ENCODE results near the gene RALGAPA1.
"Not testable (repeated sequence)": the region's sequence is repeated elsewhere in the genome, so short reads cannot be mapped to it uniquely, and the experiment has no call there.

Gene RALGAPA1

GRCh38 chr14:35696119-35696518, 113.0 kb downstream of the RALGAPA1 start:
- no peak for DNase-seq

GRCh38 chr14:35695647-35696046, 113.4 kb downstream of the RALGAPA1 start:
- no peak for DNase-seq

GRCh38 chr14:35695072-35695471, 114.0 kb downstream of the RALGAPA1 start:
- no peak for DNase-seq

- no peak for DNase-seq
These were observed 120.1 kb downstream of the RALGAPA1 start for GRCh38 chr14:35689000-35689460.

DNA sequence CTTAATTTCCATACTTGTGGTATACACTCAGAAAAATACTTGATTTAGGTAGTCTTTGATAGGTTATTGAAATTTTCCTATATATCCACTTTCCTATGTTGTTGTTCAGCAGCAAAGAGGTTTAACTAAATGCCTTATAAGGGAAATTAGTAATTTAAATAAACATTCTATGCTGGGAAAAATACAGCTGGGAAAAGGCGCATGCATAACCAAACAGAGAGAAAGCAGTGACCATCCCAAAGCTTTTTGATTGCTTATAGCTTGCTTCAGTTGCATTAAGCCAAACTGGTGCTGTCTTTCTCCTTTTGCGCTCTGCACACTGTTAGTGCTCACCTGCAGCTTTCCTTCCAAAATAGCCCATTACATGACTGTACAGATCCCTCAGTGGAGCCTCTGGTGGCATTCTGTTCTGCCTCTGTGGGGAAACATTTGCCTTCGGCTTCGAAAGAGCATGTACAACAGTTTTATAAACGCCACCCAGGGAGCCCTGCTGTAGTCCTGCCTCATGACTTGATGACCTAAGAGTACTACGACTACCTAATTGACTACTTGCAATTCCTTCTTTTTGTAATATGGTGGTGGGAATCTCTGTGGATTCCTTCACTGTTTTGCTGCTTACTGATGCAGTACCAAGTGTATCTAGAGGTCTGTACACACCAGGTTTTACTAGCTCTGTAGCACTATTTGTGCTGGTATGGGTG, 120.8 kb downstream of the RALGAPA1 start:
- DNase-seq, result no peak

DNA sequence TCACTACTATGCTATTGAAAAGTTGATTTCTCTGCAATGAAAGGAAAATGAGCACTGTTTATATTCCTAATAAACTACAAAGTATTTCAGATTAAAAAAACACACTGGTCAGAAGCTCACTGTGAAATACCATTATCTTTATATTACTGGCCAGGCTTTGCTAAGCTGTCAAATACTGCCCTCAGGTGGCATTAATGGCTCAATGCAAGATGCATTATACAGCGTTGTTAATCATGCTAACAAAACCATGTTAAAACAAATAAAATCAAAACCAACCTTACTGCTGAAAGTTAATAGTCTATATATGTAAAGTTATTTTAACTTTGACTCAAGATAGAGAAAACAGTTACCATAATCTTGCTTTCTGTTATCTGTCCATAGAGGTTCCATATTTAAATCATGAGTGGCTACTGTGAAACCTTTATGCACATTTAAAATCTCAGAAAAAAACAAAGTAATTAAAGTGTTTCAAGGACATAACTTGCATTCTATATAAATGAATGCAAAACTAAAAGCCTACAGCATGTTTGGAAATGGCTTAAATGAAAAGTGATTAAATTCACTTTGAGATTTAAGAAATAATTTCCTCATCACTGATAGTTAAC, 121.7 kb downstream of the RALGAPA1 start:
- peak; percentile 12 for DNase-seq

- DNase-seq, result not testable (repeated sequence)
These were observed 125.4 kb downstream of the RALGAPA1 start for GRCh38 chr14:35683688-35684087.

- DNase-seq, result no peak
These were observed 126.3 kb downstream of the RALGAPA1 start for GRCh38 chr14:35682802-35683201.

GRCh38 chr14:35678403-35679028, 130.6 kb downstream of the RALGAPA1 start:
- DNase-seq, result no peak

- no peak for DNase-seq
These were observed 139.3 kb downstream of the RALGAPA1 start for GRCh38 chr14:35669782-35670181.

DNA sequence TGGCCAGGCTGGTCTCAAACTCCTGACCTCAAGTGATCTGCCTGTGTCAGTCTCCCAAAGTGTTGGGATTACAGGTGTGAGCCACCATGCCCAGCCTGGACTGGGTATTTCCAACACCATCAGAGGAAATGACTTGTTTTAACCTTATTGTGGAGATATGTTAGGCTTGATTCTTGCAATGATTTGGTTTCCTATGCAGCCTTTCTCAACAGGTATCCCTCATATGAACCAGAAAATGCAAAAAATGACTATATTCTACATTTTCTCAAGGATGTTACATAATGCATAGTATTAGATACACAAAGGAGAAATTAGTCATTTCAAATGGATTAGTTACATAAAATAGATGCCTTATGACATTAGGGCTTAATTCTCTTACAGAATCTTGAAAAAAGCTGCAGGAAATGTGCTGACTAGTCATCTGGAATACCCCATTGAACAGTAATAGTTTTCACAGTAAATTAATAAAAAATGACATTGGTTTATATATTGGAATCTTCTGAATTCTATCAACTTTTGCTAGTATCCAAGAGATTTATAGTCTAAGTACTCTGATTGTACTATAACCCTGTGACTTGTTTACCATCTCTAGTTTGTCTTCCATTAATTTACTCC, 142.6 kb downstream of the RALGAPA1 start:
- DNase-seq, result no peak

GRCh38 chr14:35661875-35662274, 147.2 kb downstream of the RALGAPA1 start:
- DNase-seq, result no peak

DNA sequence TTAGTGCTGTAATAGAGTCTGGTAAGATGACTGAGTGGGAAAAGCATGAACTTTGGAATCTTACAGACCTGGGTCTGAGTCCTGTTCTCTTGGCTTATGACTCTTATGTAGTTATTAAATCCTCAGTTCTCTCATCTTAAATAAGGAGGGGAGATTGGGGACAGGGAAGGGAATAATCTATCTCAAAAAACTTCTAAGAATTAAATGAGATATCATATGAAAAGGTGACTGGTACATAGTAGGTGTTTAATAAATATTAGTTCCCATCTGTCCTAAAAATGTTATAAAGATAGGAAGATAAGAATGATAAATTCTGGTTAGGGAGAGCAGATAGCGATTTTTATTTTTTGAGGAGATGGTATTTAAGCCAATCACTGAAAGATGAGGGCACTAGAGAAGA, 156.1 kb downstream of the RALGAPA1 start:
- DNase-seq, result no peak

DNA sequence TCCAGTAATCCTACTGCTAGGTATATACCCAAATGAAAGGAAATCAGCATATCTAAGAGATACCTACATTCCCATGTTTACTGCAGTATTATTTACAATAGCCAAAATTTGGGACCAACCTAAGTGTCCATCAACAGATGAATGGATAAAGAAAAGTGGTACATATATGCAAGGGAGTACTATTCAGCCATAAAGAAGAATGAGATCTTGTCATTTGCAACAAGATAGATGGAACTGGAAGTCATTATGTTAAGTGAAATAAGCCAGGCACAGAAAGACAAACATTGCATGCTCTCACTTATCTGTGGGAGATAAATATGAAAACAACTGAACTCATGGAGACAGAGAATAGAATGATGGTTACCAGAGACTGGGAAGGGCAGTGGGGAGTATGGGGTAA, 165.6 kb downstream of the RALGAPA1 start:
- DNase-seq, result no peak

DNA sequence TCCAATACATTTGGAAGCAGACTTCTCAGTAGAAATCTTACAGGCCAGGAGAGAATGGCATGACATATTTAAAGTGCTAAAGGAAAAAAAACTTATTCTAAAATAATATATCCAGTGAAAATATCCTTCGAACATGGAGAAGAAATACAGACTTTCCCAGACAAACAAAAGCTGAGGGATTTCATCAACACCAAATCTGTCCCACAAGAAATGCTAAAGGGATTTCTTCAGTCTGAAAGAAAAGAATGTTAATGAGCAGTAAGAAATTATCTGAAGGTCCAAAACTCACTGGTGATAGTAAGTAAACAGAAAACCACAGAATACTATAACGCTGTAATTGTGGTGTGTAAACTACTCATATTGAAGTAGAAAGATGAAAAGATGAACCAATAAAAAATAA, 171.2 kb downstream of the RALGAPA1 start:
- DNase-seq, result no peak

DNA sequence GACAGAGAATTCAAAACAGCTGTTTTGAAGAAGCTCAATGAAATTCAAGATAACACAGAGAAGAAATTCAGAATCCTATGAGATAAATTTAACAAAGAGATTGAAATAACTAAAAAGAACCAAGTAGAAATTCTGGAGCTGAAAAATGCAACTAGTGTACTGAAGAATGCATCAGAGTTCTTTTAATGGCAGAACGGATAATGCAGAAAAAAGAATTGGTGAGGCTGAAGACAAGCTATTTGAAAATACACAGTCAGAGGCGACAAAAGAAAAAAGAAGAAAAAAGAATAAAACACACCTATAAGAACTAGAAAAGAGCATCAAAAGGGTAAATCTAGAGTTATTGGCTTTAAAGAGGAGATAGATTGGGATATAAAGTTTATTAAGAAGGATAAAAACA, 171.8 kb downstream of the RALGAPA1 start:
- no peak for DNase-seq

DNA sequence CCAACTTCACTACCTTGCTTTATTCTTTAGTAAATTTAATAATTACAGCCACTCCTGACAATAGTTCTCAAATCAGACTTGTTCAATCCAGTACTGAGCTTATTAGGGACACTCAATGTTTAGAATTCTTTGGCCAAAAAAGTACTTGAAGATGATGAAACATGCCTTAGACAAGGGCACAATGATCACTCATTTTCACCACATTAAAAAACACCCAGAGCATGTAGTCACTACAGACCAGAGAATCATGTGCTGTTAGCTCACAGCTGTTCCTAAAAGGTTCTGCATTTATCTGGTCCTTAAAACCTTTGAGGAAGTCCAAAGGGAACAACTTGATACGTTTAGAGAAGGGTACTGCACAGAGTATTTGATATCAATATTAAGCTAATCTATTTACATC, 176.4 kb downstream of the RALGAPA1 start:
- no peak for DNase-seq

GRCh38 chr14:35632271-35632670, 176.8 kb downstream of the RALGAPA1 start:
- DNase-seq, result no peak

GRCh38 chr14:35631071-35631805, 177.9 kb downstream of the RALGAPA1 start:
- DNase-seq, result no peak

- no peak for DNase-seq
These were observed 180.1 kb downstream of the RALGAPA1 start for GRCh38 chr14:35628989-35629388.

- not testable (repeated sequence) for DNase-seq
These were observed 182.1 kb downstream of the RALGAPA1 start for GRCh38 chr14:35626947-35627346.

DNA sequence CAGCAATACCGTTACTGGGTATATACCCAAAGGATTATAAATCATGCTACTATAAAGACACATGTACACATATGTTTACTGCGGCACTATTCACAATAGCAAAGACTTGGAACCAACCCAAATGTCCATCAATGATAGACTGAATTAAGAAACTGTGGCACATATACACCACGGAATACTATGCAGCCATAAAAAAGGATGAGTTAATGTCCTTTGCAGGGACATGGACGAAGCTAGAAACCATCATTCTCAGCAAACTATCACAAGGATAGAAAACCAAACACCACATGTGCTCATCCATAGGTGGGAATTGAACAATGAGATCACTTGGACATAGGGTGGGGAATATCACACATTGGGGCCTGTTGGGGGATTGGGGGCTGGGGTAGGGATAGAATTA, 187.1 kb downstream of the RALGAPA1 start:
- DNase-seq, result not testable (repeated sequence)

DNA sequence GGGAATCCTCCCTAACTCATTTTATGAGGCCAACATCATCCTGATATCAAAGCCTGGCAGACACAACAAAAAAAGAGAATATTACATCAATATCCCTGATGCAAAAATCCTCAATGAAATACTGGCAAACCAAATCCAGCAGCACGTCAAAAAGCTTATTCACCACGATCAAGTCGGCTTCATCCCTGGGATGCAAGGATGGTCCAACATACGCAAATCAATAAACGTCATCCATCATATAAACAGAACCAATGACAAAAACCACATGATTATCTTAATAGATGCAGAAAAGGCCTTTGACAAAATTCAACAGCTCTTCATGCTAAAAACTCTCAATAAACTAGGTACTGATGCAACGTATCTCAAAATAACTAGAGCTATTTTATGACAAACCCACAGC, 189.1 kb downstream of the RALGAPA1 start:
- not testable (repeated sequence) for DNase-seq
